HepG2 (cell line): Measurements from ENCODE around the gene OBSL1. TPM values are rescaled to one million over a fixed set of nuclear protein-coding genes. Genes with fewer than 3 reads are reported as not detected.

Source experiments
- ATAD3A ChIP-seq: sonication (generic); formaldehyde crosslinking; IDR thresholded peaks from 2 replicates; pipeline ENCODE4 v1.4.0; 2020; ENCODE audit warnings: missing genetic modification reagents
- CHCHD3 ChIP-seq: sonication (generic); formaldehyde crosslinking; IDR thresholded peaks from 2 replicates; pipeline ENCODE4 v1.8.0; 2022; ENCODE audit warnings: mild to moderate bottlenecking, missing genetic modification reagents, moderate library complexity
- E2F1 ChIP-seq: sonication (generic); formaldehyde crosslinking; IDR thresholded peaks from 2 replicates; pipeline ENCODE4 v1.5.0; 2020; ENCODE audit warnings: missing genetic modification reagents
- FOXJ3 ChIP-seq: sonication (generic); formaldehyde crosslinking; IDR thresholded peaks from 2 replicates; pipeline ENCODE4 v1.4.0; 2020; ENCODE audit warnings: missing genetic modification reagents, mild to moderate bottlenecking, borderline replicate concordance
- GMEB2 ChIP-seq: IDR thresholded peaks from 2 replicates; pipeline ENCODE4 v1.6.1; 2016; ENCODE audit warnings: missing biosample characterization, missing genetic modification reagents, low read depth
- LCORL ChIP-seq, 2 experiments: fragments of 450-650 bp in 1 of 2; sonication (generic) in 1 of 2; formaldehyde crosslinking in 1 of 2; IDR thresholded peaks; 2 replicates each; pipeline versions ENCODE4 v1.5.0 to v1.6.1; 2017 to 2020; ENCODE audit warnings: antibody characterized with exemption in 1 of 2, missing genetic modification reagents in 1 of 2
- NR2F1 ChIP-seq, 2 experiments: fragments of 450-650 bp in 1 of 2; formaldehyde crosslinking in 1 of 2; IDR thresholded peaks; 2 replicates each; pipeline versions ENCODE4 v1.5.0 to v1.6.1; 2016 to 2020; ENCODE audit warnings: mild to moderate bottlenecking in 1 of 2, missing compliant biosample characterization in 1 of 2, missing genetic modification reagents in 1 of 2, moderate library complexity in 1 of 2
- PREB ChIP-seq: sonication (generic); formaldehyde crosslinking; IDR thresholded peaks from 2 replicates; pipeline ENCODE4 v1.4.0; 2020; ENCODE audit warnings: missing genetic modification reagents
- TRAFD1 ChIP-seq: sonication (generic); formaldehyde crosslinking; IDR thresholded peaks from 2 replicates; pipeline ENCODE4 v1.5.1; 2020; ENCODE audit warnings: missing genetic modification reagents, mild to moderate bottlenecking, borderline replicate concordance
- ZNF17 ChIP-seq: sonication (generic); formaldehyde crosslinking; IDR thresholded peaks from 2 replicates; pipeline ENCODE4 v1.5.0; 2020; ENCODE audit warnings: mild to moderate bottlenecking, missing genetic modification reagents
- ZNF33A ChIP-seq: sonication (generic); formaldehyde crosslinking; IDR thresholded peaks from 2 replicates; pipeline ENCODE4 v1.5.1; 2020; ENCODE audit warnings: missing genetic modification reagents, mild to moderate bottlenecking, moderate library complexity, borderline replicate concordance
- ZNF431 ChIP-seq: sonication (generic); formaldehyde crosslinking; IDR thresholded peaks from 2 replicates; pipeline ENCODE4 v1.9.0; 2022; ENCODE audit warnings: missing genetic modification reagents, low read depth, mild to moderate bottlenecking, borderline replicate concordance
- ZNF484 ChIP-seq: sonication (generic); formaldehyde crosslinking; IDR thresholded peaks from 2 replicates; pipeline ENCODE4 v1.5.1; 2020; ENCODE audit warnings: mild to moderate bottlenecking, low read depth, missing genetic modification reagents, borderline replicate concordance
- ZSCAN22 ChIP-seq: sonication (generic); formaldehyde crosslinking; IDR thresholded peaks from 2 replicates; pipeline ENCODE4 v1.4.0; 2020; ENCODE audit warnings: mild to moderate bottlenecking, missing genetic modification reagents
- polyA plus RNA-seq, 8 experiments: library from polyadenylated mRNA; depleted of rRNA in 3 of 8; stranded (reverse) in 7 of 8; unstranded in 1 of 8; fragments of >200 nt; fragmentation: Illumina TruSeq in 4 of 8; extraction: Trizol in 4 of 8; gene quantifications; 2 replicates each; pipeline versions ENCODE4 v1.2.1 to v1.2.3, GENCODE V29; 2011 to 2016; ENCODE audit warnings: low read depth in 4 of 8, missing spikeins in 1 of 8, mixed read lengths in 1 of 8; ENCODE audit not compliant: insufficient read depth in 1 of 8
- total RNA-seq, 5 experiments: library from RNA; depleted of rRNA; stranded (reverse); fragments of >200 nt; fragmentation: Illumina TruSeq; extraction: Trizol; gene quantifications; 2 replicates each; pipeline ENCODE4 v1.2.3, GENCODE V29; 2016; ENCODE audit warnings: low read depth in 1 of 5
- TF ChIP-seq, protein P1 (sequence below): sonication (generic); formaldehyde crosslinking; IDR thresholded peaks from 2 replicates; pipeline ENCODE4 v1.4.0; 2020; ENCODE audit warnings: missing genetic modification reagents
- TF ChIP-seq, protein P2 (sequence below): IDR thresholded peaks from 2 replicates; pipeline ENCODE4 v1.6.1; 2016; ENCODE audit warnings: low read depth, missing genetic modification reagents, missing compliant biosample characterization

The OBSL1 gene
- total and polyA plus RNA-seq, 2 of the 13 experiments (the other 11 are each of a cell fraction or from before 2014, with no cell fraction given): 86.7 to 218 TPM

DNA sequence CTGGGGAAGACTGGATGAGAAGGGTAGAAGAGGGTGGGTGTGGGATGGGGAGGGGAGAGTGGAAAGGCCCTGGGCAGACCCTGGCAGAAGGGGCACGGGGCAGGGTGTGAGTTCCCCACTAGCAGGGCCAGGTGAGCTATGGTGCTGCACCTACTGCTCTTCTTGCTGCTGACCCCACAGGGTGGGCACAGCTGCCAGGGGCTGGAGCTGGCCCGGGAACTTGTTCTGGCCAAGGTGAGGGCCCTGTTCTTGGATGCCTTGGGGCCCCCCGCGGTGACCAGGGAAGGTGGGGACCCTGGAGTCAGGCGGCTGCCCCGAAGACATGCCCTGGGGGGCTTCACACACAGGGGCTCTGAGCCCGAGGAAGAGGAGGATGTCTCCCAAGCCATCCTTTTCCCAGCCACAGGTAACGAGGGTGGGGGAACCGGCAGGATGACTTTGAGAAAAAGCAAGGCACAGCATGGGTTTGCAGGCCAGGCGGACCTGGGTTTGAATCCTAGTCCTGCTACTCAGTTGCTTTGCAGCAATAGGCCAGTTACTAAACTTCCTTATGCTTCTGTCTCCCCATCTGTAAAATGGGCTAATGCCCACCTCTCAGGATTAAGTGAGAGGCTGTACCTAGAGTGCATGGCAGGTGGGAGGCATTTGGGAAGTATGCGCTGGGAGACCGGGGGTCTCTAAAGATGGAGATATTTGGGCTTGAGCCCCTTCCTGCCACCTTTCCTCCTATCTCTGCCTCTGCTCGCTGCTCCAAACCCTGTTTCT lies 1.1 kb upstream of the OBSL1 start, which contains the start of gene INHA (continued):
- TF ChIP-seq PREB (no peak), FOXJ3 (CRISPR knock-in tag) (no peak), GMEB2 (no peak), NR2F1 (CRISPR knock-in tag; IDR thresholded peaks at IDR 0.05) (no peak), CHCHD3 (CRISPR knock-in tag) (0 out of 2 replicates have a peak, but pooled peaks have one; percentile 60), ZSCAN22 (CRISPR knock-in tag) (0 out of 2 replicates have a peak, but pooled peaks have one; percentile 2), ZNF484 (CRISPR knock-in tag) (no peak), TRAFD1 (CRISPR knock-in tag) (no peak), ZNF431 (CRISPR knock-in tag) (0 out of 2 replicates have a peak, but pooled peaks have one; percentile 6), ZNF33A (no peak), LCORL (IDR thresholded peaks at IDR 0.05) (no peak), LCORL (CRISPR knock-in tag; IDR thresholded peaks at IDR 0.05) (0 out of 2 replicates have a peak, but pooled peaks have one; percentile 9), ZNF17 (CRISPR knock-in tag) (no peak), E2F1 (CRISPR knock-in tag) (0 out of 2 replicates have a peak, but pooled peaks have one; percentile 26), ATAD3A (no peak)
- TF ChIP-seq, protein P1, sequence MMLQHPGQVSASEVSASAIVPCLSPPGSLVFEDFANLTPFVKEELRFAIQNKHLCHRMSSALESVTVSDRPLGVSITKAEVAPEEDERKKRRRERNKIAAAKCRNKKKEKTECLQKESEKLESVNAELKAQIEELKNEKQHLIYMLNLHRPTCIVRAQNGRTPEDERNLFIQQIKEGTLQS (CRISPR knock-in tag): no peak
- TF ChIP-seq, protein P2, sequence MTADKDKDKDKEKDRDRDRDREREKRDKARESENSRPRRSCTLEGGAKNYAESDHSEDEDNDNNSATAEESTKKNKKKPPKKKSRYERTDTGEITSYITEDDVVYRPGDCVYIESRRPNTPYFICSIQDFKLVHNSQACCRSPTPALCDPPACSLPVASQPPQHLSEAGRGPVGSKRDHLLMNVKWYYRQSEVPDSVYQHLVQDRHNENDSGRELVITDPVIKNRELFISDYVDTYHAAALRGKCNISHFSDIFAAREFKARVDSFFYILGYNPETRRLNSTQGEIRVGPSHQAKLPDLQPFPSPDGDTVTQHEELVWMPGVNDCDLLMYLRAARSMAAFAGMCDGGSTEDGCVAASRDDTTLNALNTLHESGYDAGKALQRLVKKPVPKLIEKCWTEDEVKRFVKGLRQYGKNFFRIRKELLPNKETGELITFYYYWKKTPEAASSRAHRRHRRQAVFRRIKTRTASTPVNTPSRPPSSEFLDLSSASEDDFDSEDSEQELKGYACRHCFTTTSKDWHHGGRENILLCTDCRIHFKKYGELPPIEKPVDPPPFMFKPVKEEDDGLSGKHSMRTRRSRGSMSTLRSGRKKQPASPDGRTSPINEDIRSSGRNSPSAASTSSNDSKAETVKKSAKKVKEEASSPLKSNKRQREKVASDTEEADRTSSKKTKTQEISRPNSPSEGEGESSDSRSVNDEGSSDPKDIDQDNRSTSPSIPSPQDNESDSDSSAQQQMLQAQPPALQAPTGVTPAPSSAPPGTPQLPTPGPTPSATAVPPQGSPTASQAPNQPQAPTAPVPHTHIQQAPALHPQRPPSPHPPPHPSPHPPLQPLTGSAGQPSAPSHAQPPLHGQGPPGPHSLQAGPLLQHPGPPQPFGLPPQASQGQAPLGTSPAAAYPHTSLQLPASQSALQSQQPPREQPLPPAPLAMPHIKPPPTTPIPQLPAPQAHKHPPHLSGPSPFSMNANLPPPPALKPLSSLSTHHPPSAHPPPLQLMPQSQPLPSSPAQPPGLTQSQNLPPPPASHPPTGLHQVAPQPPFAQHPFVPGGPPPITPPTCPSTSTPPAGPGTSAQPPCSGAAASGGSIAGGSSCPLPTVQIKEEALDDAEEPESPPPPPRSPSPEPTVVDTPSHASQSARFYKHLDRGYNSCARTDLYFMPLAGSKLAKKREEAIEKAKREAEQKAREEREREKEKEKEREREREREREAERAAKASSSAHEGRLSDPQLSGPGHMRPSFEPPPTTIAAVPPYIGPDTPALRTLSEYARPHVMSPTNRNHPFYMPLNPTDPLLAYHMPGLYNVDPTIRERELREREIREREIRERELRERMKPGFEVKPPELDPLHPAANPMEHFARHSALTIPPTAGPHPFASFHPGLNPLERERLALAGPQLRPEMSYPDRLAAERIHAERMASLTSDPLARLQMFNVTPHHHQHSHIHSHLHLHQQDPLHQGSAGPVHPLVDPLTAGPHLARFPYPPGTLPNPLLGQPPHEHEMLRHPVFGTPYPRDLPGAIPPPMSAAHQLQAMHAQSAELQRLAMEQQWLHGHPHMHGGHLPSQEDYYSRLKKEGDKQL (CRISPR knock-in tag): no peak
